HEK293T (cell line): ENCODE measurements around the gene CAPRIN1.

Experiments
- ARNT ChIP-seq: fragments of 450-650 bp; IDR thresholded peaks from 2 replicates; pipeline ENCODE4 v1.6.1; 2017; ENCODE audit warnings: mild to moderate bottlenecking
- CTBP1 ChIP-seq: fragments of 450-650 bp; IDR thresholded peaks from 2 replicates; pipeline ENCODE4 v1.6.1; 2016; ENCODE audit warnings: borderline replicate concordance
- FOXK2 ChIP-seq: fragments of 450-650 bp; IDR thresholded peaks from 2 replicates; pipeline ENCODE4 v1.6.1; 2016; ENCODE audit warnings: mild to moderate bottlenecking
- FOXM1 ChIP-seq: fragments of 450-650 bp; IDR thresholded peaks from 2 replicates; pipeline ENCODE4 v1.6.1; 2017; ENCODE audit warnings: mild to moderate bottlenecking, borderline replicate concordance
- SUZ12 ChIP-seq: fragments of 450-650 bp; IDR thresholded peaks from 2 replicates; pipeline ENCODE4 v1.6.1; 2016; ENCODE audit warnings: mild to moderate bottlenecking
- ZNF384 ChIP-seq: fragments of 450-650 bp; IDR thresholded peaks from 2 replicates; pipeline ENCODE4 v1.6.1; 2016

GRCh38 chr11:34051349-34052035 is at the start of gene CAPRIN1:
- TF ChIP-seq ZNF384, result no peak
- no peak for TF ChIP-seq CTBP1
- TF ChIP-seq FOXK2, result no peak
- TF ChIP-seq ARNT, result no peak
- TF ChIP-seq SUZ12, result no peak
- TF ChIP-seq FOXM1, result no peak; the same call in 1 of the 2 replicates
